RWPE1 (cell line): ENCODE measurements around the gene WRAP73.

Experiments
- CTCF ChIA-PET: fragments of 350-600 bp; sonication (Branson Sonifier 250); formaldehyde crosslinking; extraction: SDS; loops from one replicate; lab custom pipeline; 2021; lab: Yijun Ruan, JAX
- POLR2A ChIA-PET: fragments of 400-600 bp; formaldehyde crosslinking; extraction: SDS; loops from one replicate; lab custom pipeline; 2020; ENCODE audit warnings: antibody characterized with exemption; ENCODE audit not compliant: low non-redundant PET; lab: Yijun Ruan, JAX
- DNase-seq: peaks from one replicate; pipeline ENCODE4 v3.0.0; 2012; ENCODE audit warnings: low spot score
- H3K27ac ChIP-seq: fragments of 450-650 bp; 2 replicates; pipeline ENCODE4 v1.5.1; 2017
- CTCF ChIP-seq: fragments of 450-650 bp; conservative IDR thresholded peaks from 2 replicates; pipeline ENCODE4 v1.5.1; 2017; ENCODE audit warnings: low read depth, mild to moderate bottlenecking

WRAP73 gene

GRCh38 chr1:3618531-3618880, 31.4 kb downstream of the WRAP73 start:
- TF ChIP-seq CTCF: no peak
- CTCF ChIA-PET: interaction anchor here (0.8 to 4.6 kb wide), 27 partner anchors 9 to 165 kb away, joined by 3 to 46 read pairs (median 5); partner anchors contain the start of gene ARHGEF16
- no peak overlapping the region for H3K27ac ChIP-seq
- POLR2A ChIA-PET: interaction anchor here (0.6 kb wide), 1 partner anchor 33 kb away, joined by 3 read pairs; no protein-coding TSS in a partner anchor
- DNase-seq: no peak

GRCh38 chr1:3617806-3618345, 32.0 kb downstream of the WRAP73 start:
- POLR2A ChIA-PET: no interaction called here
- DNase-seq: no peak
- no peak for TF ChIP-seq CTCF
- no peak overlapping the region for H3K27ac ChIP-seq
- CTCF ChIA-PET: interaction anchor here (1.4 to 4.6 kb wide), 3 partner anchors 8 to 164 kb away, joined by 3 to 46 read pairs (median 6); partner anchors contain the start of gene ARHGEF16

GRCh38 chr1:3616861-3617260, 33.0 kb downstream of the WRAP73 start:
- CTCF ChIA-PET: interaction anchor here (4.6 kb wide), 1 partner anchor 163 kb away, joined by 46 read pairs; the partner anchor contains the start of gene ARHGEF16
- POLR2A ChIA-PET: no interaction called here
- DNase-seq: no peak
- no peak overlapping the region for H3K27ac ChIP-seq
- TF ChIP-seq CTCF: no peak

- DNase-seq: no peak
- POLR2A ChIA-PET: no interaction called here
- TF ChIP-seq CTCF: peak; percentile 64
- CTCF ChIA-PET: interaction anchor here (0.7 to 1.9 kb wide), 6 partner anchors 84 to 144 kb away, joined by 3 to 5 read pairs (median 4); no protein-coding TSS in a partner anchor
- H3K27ac ChIP-seq: no peak overlapping the region
Measured at GRCh38 chr1:3614755-3615742, 34.9 kb downstream of the WRAP73 start.

- no peak for DNase-seq
- CTCF ChIA-PET: no interaction called here
- H3K27ac ChIP-seq: no peak overlapping the region
- TF ChIP-seq CTCF: no peak
- POLR2A ChIA-PET: no interaction called here
Measured at GRCh38 chr1:3612123-3612522, 37.8 kb downstream of the WRAP73 start.
